Measurements from ENCODE around the gene MED13L. TPM values are rescaled to one million over a fixed set of nuclear protein-coding genes. Genes with fewer than 3 reads are reported as not detected.

Gene MED13L
- polyA plus RNA-seq, 1 donor (not counting 4 experiments of a cell fraction or from before 2014, with no cell fraction given), result 31.7 TPM

DNA sequence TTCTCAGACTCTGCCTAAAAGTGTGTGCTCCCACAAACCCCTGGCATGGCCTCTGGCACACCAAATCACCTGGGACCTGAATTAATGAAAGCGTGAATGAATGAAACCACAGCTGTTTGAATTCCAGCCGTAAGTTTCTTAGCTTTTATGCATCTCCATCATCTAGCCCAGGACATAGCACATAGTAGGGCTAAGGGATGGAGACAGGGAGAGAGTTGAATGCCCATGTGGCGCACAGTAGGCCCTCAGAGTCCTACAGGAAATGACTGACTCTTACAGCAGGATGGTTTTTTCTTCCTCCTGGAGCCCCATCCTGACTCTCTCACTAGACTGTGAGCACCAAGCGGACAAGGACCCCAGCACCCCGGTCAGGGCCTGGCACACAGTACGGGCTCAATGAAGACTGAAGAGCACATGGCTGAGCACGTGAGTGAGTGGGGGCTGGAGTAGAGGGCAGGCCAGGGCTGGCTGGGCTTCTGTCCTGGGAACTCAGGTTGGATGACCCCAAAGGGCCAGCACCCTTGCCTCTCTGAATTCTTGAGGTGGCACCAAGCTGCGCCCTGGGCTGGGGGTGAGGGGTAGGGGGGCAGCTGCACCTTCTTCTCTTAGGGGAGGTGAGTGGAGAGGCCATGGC is 351.3 kb downstream of the MED13L start:
- Histone ChIP-seq H3K9me1 (ENCODE audit: control insufficient read depth, extremely low read depth, insufficient read depth, low read length) (no peaks in the 10 kb centered on the region), H3K4me1 (ENCODE audit: control insufficient read depth, extremely low read depth, insufficient read depth, low read length) (peaks cover 2% of the 10 kb centered on the region), H2AFZ (ENCODE audit: control insufficient read depth, low read length) (no peak overlapping the region), H3K9ac (ENCODE audit: control insufficient read depth, extremely low read depth, insufficient read depth, low read length) (no peak overlapping the region), H3K27ac (ENCODE audit: control insufficient read depth, insufficient read depth, low read length) (no peak overlapping the region), H4K20me1 (ENCODE audit: control insufficient read depth, extremely low read depth, insufficient read depth, low read length) (no peaks in the 10 kb centered on the region), H3K79me2 (ENCODE audit: control insufficient read depth, insufficient read depth, low read length) (no peaks in the 10 kb centered on the region), H3K9me3 (ENCODE audit: control insufficient read depth, low read depth, low read length) (no peaks in the 10 kb centered on the region), H3K4me3 (ENCODE audit: control insufficient read depth in 2 of 3, extremely low read depth in 1 of 3, insufficient read depth in 2 of 3, low read depth in 1 of 3, low read length in 3 of 3) (no peak overlapping the region), H3K36me3 (ENCODE audit: control insufficient read depth in 2 of 2, extremely low read depth in 1 of 2, insufficient read depth in 2 of 2, low read length in 2 of 2) (no peaks in the 10 kb centered on the region), H3K4me2 (ENCODE audit: control insufficient read depth, extremely low read depth, insufficient read depth, low read depth, low read length) (no peak overlapping the region), H3K27me3 (ENCODE audit: control insufficient read depth, extremely low read depth, insufficient read depth, low read length) (peaks cover 5% of the 10 kb centered on the region)
- DNase-seq (ENCODE audit: low read depth, low spot score) (no peak), FAIRE-seq (no peak)
- dilution Hi-C loops (cut with MboI; ENCODE audit: extremely low pct_ligation_motif_present, low sequenced_read_pairs), result no loop called here
- TF ChIP-seq EZH2 (IDR thresholded peaks at IDR 0.05; ENCODE audit: low read length) (no peak), CTCF (optimal IDR thresholded peaks at IDR 0.05 in 1 of 3, IDR thresholded peaks at IDR 0.05 in 1 of 3, conservative IDR thresholded peaks at IDR 0.05 in 1 of 3; ENCODE audit: extremely low read depth in 1 of 3, insufficient read depth in 2 of 3, low read length in 3 of 3) (no peak)

DNA sequence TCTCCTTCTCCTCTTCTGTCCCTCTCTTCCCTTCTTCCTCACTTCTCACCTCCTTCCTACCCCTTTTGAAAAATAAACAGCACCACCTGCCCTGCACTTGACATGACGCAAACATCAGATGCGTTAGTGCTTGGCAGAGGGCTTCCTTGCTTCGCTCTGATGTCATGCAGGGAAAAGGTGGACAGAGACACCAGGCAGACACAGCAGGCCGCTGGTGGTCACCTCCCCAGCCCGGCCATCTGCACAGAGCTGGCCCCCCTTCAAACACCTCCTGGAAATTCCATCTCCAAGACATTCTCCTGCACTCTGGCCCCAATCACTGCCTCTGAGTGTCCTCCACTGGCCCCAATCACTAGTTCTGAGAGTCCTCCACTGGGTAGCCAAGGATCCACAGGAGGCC is 353.6 kb downstream of the MED13L start:
- TF ChIP-seq EZH2 (IDR thresholded peaks at IDR 0.05; ENCODE audit: low read length) (no peak), CTCF (optimal IDR thresholded peaks at IDR 0.05 in 1 of 3, IDR thresholded peaks at IDR 0.05 in 1 of 3, conservative IDR thresholded peaks at IDR 0.05 in 1 of 3; ENCODE audit: extremely low read depth in 1 of 3, insufficient read depth in 2 of 3, low read length in 3 of 3) (no peak)
- Histone ChIP-seq H3K4me3 (ENCODE audit: control insufficient read depth in 2 of 3, extremely low read depth in 1 of 3, insufficient read depth in 2 of 3, low read depth in 1 of 3, low read length in 3 of 3) (no peak overlapping the region), H3K4me2 (ENCODE audit: control insufficient read depth, extremely low read depth, insufficient read depth, low read depth, low read length) (no peak overlapping the region), H3K36me3 (ENCODE audit: control insufficient read depth in 2 of 2, extremely low read depth in 1 of 2, insufficient read depth in 2 of 2, low read length in 2 of 2) (no peaks in the 10 kb centered on the region), H3K4me1 (ENCODE audit: control insufficient read depth, extremely low read depth, insufficient read depth, low read length) (no peaks in the 10 kb centered on the region), H3K27ac (ENCODE audit: control insufficient read depth, insufficient read depth, low read length) (no peak overlapping the region), H3K9me1 (ENCODE audit: control insufficient read depth, extremely low read depth, insufficient read depth, low read length) (no peaks in the 10 kb centered on the region), H3K79me2 (ENCODE audit: control insufficient read depth, insufficient read depth, low read length) (no peaks in the 10 kb centered on the region), H4K20me1 (ENCODE audit: control insufficient read depth, extremely low read depth, insufficient read depth, low read length) (no peaks in the 10 kb centered on the region), H2AFZ (ENCODE audit: control insufficient read depth, low read length) (no peak overlapping the region), H3K9me3 (ENCODE audit: control insufficient read depth, low read depth, low read length) (no peaks in the 10 kb centered on the region), H3K27me3 (ENCODE audit: control insufficient read depth, extremely low read depth, insufficient read depth, low read length) (peaks cover 5% of the 10 kb centered on the region), H3K9ac (ENCODE audit: control insufficient read depth, extremely low read depth, insufficient read depth, low read length) (no peak overlapping the region)
- dilution Hi-C loops (cut with MboI; ENCODE audit: extremely low pct_ligation_motif_present, low sequenced_read_pairs), result no loop called here
- FAIRE-seq (no peak), DNase-seq (ENCODE audit: low read depth, low spot score) (no peak)

Data from keratinocyte (primary cell).